Body of pancreas (tissue), 4 donors: ENCODE data around the gene USB1.

Experiments used
- POLR2A ChIP-seq, 3 donors: fragments of 450-650 bp; IDR thresholded peaks; one replicate each; pipeline ENCODE4 v1.6.1; 2016; ENCODE audit warnings: antibody characterized with exemption in 3 of 3, mild to moderate bottlenecking in 2 of 3
- TF ChIP-seq, protein P1 (sequence below), 7 experiments: fragments of 450-650 bp in 4 of 7; fragments of 200-600 bp in 3 of 7; sonication (generic) in 3 of 7; IDR thresholded peaks; one replicate each; pipeline ENCODE4 v1.5.1; 2016 to 2019; ENCODE audit warnings: antibody characterized with exemption in 7 of 7

- no peak for TF ChIP-seq POLR2A (IDR thresholded peaks at IDR 0.05)
- TF ChIP-seq, protein P1, sequence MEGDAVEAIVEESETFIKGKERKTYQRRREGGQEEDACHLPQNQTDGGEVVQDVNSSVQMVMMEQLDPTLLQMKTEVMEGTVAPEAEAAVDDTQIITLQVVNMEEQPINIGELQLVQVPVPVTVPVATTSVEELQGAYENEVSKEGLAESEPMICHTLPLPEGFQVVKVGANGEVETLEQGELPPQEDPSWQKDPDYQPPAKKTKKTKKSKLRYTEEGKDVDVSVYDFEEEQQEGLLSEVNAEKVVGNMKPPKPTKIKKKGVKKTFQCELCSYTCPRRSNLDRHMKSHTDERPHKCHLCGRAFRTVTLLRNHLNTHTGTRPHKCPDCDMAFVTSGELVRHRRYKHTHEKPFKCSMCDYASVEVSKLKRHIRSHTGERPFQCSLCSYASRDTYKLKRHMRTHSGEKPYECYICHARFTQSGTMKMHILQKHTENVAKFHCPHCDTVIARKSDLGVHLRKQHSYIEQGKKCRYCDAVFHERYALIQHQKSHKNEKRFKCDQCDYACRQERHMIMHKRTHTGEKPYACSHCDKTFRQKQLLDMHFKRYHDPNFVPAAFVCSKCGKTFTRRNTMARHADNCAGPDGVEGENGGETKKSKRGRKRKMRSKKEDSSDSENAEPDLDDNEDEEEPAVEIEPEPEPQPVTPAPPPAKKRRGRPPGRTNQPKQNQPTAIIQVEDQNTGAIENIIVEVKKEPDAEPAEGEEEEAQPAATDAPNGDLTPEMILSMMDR (IDR thresholded peaks at IDR 0.05) = no peak
Measured at GRCh38 chr16:58038219-58038641, 37.0 kb downstream of the USB1 start.
